GM12892 (cell line): ENCODE data around the gene CDC37L1.

Source experiments
- POLR2A ChIP-seq: IDR thresholded peaks from 2 replicates; pipeline ENCODE4 v1.6.1; 2011; ENCODE audit warnings: low read depth, low read length, control low read depth
- POLR2AphosphoS5 ChIP-seq: IDR thresholded peaks from 2 replicates; pipeline ENCODE4 v1.6.1; 2011; ENCODE audit warnings: low read depth, low read length, control low read depth
- TAF1 ChIP-seq: IDR thresholded peaks from 2 replicates; pipeline ENCODE4 v1.6.1; 2011; ENCODE audit warnings: low read depth, mild to moderate bottlenecking, control low read depth, low read length, borderline replicate concordance

DNA sequence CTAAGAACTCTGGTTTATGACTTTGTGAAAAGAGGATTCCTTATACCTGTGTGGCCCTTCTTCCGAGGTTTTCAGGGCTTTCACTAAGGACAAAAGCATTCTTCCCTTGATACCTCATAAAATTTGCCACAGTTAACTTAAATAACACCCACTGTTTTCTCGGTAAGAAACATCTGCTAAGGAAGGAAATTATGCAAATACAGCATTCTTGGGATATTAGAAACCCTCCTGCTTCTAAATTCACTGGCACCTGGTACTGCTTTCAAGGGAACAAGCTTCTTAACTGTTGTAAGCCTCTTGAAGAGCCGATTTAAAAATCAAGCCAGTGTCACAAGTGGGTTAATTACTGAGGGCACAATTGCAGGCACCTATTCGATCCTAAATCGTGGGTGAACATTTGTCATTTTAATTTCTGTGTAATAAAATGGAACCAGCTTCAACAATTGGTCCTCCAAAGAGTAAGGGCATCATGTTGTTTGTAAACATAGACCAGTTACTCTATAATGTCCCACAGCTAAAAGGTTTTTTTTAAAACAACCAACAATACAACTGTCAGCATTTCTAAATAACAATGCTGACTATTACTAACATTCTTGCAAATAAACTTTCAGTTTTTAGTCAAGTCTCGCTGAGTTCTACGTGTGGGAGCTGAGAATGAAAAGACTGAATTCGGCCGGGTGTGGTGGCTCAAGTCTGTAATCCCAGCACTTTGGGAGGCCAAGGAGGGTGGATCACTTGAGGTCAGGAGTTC, 35.1 kb downstream of the CDC37L1 start:
- no peak for TF ChIP-seq POLR2AphosphoS5
- TF ChIP-seq POLR2A: no peak
- no peak for TF ChIP-seq TAF1
